ENCODE results near the gene POLR3F. TPM values are rescaled to one million over a fixed set of nuclear protein-coding genes. Genes with fewer than 3 reads are reported as not detected.

The POLR3F gene, protein sequence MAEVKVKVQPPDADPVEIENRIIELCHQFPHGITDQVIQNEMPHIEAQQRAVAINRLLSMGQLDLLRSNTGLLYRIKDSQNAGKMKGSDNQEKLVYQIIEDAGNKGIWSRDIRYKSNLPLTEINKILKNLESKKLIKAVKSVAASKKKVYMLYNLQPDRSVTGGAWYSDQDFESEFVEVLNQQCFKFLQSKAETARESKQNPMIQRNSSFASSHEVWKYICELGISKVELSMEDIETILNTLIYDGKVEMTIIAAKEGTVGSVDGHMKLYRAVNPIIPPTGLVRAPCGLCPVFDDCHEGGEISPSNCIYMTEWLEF
- total RNA-seq (ENCODE audit: low replicate concordance) = 8.5 and 10.7 TPM in 2 replicates
- long read RNA-seq, transcript POLR3F-201 (9 exons, 2,416 nt) = major isoform, 59 of 71 reads
- long read RNA-seq, partial matches to known transcripts = 2 of 71 reads
- long read RNA-seq, other reads (novel, unspliced or antisense) = 10 of 71 reads

DNA sequence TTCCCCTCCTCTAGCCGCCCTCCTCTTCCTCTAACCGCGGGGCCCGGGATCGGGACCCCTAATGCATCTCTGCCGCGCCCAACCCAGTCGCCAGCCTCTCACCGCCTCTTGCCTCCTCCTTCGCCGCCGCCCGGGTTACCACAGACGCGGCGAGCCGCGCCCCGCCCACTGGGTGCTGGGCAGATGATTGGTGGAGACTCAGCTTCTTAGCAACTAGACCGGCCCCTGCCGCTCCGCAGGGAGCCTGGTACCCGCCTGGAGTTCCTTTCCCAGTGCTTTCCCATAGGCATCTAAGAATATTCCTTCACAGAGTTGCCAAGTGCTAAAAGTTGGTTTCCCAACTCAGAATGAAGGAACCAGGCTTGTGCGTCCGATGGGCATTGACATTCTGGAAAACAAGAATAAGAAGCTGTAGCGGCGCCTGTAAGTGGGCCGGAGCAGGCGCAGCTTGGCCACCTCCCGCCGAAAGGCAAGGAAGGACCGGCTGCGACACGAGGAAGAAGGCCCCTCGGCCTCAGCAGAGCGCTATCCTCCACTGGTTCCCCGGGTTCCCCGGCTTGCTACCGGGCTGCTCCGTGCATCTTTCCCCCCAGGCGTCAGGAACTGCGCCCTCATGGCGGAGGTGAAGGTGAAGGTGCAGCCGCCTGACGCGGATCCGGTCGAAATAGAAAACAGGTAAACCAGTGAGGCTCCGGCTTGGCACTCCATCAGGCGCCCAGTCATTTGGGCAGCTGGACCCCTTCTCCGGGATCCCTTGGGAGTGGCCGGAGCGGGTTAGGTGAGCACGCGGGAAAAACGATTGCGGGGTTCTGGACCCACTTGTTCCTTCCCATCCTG, at the start of gene POLR3F, which contains the start of gene DZANK1:
POLR3F (plus strand) TSS at position 497 of the 837 bp plus-strand sequence; CDS start at position 614, 117 bp downstream.
DZANK1 (minus strand) TSS at position 137 of the 837 bp plus-strand sequence. CDS start 1,672 bp downstream, outside the sequence.
- TF ChIP-seq, protein P1, sequence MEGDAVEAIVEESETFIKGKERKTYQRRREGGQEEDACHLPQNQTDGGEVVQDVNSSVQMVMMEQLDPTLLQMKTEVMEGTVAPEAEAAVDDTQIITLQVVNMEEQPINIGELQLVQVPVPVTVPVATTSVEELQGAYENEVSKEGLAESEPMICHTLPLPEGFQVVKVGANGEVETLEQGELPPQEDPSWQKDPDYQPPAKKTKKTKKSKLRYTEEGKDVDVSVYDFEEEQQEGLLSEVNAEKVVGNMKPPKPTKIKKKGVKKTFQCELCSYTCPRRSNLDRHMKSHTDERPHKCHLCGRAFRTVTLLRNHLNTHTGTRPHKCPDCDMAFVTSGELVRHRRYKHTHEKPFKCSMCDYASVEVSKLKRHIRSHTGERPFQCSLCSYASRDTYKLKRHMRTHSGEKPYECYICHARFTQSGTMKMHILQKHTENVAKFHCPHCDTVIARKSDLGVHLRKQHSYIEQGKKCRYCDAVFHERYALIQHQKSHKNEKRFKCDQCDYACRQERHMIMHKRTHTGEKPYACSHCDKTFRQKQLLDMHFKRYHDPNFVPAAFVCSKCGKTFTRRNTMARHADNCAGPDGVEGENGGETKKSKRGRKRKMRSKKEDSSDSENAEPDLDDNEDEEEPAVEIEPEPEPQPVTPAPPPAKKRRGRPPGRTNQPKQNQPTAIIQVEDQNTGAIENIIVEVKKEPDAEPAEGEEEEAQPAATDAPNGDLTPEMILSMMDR (conservative IDR thresholded peaks at IDR 0.05) = no peak
- peak; percentile 97 for DNase-seq (ENCODE audit: extremely low spot score, unreplicated experiment)
- peak within 1 kb of the TSS; percentile 99 for H3K27ac Mint-ChIP-seq
- H3K4me1 Mint-ChIP-seq (ENCODE audit: unreplicated experiment) = peaks cover 9% of the 10 kb centered on the region
- H3K36me3 Mint-ChIP-seq = no peaks in the 10 kb centered on the region
- H3K27me3 Mint-ChIP-seq = no peaks in the 10 kb centered on the region
- H3K9me3 Mint-ChIP-seq = no peaks in the 10 kb centered on the region
- H3K4me3 Mint-ChIP-seq = peak within 1 kb of the TSS; percentile 92

DNA sequence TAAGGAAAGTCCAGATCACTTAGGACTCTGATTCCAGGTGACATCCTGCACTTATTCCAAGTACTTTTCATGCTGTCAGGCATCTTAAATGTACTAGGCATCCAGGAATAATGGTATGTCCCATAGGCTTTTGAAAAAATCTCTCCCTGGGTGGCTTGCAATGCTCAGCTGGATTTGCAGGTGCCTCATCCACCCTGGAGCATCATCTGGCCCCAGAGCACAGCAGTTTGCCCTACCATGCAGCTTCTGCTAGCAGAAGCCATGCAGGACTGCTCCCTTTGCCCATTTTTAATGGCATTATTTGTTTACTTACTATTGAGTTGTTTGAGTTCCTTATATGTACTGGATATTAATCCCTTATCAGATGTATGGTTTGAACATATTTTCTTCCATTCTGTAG, 45.6 kb upstream of the POLR3F start:
- DNase-seq (ENCODE audit: extremely low spot score, unreplicated experiment) = no peak
- H3K27me3 Mint-ChIP-seq = no peaks in the 10 kb centered on the region
- TF ChIP-seq, protein P1 (conservative IDR thresholded peaks at IDR 0.05) = no peak

DNA sequence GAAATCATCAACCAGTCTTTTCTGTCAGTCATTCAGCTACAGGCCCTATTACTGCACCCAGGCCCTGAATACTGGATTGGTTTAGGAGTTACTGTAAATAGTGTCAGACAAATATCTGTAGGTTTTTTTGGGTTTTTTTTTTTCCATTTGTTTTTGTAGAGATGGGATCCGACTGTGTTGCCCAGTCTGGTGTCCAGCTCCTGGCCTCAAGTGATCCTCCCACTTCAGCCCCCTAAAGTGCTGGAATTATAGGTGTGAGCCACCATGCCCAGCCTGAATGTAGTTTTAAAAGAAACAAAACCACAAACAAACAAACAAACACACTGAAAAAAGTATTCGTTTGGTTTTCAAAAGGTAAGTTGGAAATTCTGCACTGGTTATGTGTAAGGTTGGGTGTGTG, 40.0 kb upstream of the POLR3F start:
- H3K4me3 Mint-ChIP-seq = no peak overlapping the region
- H3K9me3 Mint-ChIP-seq = no peaks in the 10 kb centered on the region
- no peaks in the 10 kb centered on the region for H3K36me3 Mint-ChIP-seq
- H3K27ac Mint-ChIP-seq = no peak overlapping the region
- no peaks in the 10 kb centered on the region for H3K27me3 Mint-ChIP-seq
- no peak for DNase-seq (ENCODE audit: extremely low spot score, unreplicated experiment)
- TF ChIP-seq, protein P1 (conservative IDR thresholded peaks at IDR 0.05) = no peak
- peaks cover 4% of the 10 kb centered on the region for H3K4me1 Mint-ChIP-seq (ENCODE audit: unreplicated experiment)

More for the DNA sequence above, 45.6 kb upstream of the POLR3F start:
- Mint-ChIP-seq H3K4me3 (no peak overlapping the region), H3K9me3 (no peaks in the 10 kb centered on the region), H3K4me1 (ENCODE audit: unreplicated experiment) (peaks cover 1% of the 10 kb centered on the region), H3K27ac (no peak overlapping the region), H3K36me3 (no peaks in the 10 kb centered on the region)

DNA sequence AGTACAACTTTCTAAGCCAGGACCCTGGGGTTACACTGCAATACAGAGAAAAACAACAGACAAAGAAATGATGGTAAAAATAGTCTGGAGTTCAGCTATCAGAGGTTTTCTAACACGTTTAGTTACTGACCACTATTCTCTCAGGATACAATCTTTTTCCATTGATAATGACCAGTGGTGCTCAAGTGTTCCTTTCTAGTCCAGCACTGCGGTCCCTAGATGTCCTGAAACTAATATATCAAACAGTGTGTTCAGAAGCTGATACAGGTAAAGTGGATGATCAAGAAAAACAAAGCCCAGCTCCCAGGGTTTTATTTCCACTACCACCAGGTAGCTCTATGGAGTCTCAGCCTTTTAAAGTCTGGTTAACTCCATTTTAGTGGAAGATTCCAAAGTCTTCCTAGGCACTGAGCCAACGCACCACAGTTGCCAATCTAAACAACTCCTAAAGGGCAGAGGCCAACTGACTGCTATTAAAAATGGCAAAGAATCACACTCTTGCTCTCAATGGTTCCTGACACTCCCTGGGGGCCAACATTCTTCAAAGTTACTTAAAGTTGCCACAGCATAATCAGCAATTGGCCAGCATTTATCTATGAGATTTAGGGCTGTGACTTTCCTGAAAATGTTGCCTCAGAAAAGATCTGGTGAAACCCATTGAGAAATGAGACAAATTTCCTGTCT, 38.6 kb upstream of the POLR3F start:
- peaks cover 4% of the 10 kb centered on the region for H3K4me1 Mint-ChIP-seq (ENCODE audit: unreplicated experiment)
- no peaks in the 10 kb centered on the region for H3K9me3 Mint-ChIP-seq
- H3K27me3 Mint-ChIP-seq = no peaks in the 10 kb centered on the region
- H3K27ac Mint-ChIP-seq = no peak overlapping the region
- no peaks in the 10 kb centered on the region for H3K36me3 Mint-ChIP-seq
- no peak for DNase-seq (ENCODE audit: extremely low spot score, unreplicated experiment)
- no peak overlapping the region for H3K4me3 Mint-ChIP-seq
- TF ChIP-seq, protein P1 (conservative IDR thresholded peaks at IDR 0.05) = no peak

DNA sequence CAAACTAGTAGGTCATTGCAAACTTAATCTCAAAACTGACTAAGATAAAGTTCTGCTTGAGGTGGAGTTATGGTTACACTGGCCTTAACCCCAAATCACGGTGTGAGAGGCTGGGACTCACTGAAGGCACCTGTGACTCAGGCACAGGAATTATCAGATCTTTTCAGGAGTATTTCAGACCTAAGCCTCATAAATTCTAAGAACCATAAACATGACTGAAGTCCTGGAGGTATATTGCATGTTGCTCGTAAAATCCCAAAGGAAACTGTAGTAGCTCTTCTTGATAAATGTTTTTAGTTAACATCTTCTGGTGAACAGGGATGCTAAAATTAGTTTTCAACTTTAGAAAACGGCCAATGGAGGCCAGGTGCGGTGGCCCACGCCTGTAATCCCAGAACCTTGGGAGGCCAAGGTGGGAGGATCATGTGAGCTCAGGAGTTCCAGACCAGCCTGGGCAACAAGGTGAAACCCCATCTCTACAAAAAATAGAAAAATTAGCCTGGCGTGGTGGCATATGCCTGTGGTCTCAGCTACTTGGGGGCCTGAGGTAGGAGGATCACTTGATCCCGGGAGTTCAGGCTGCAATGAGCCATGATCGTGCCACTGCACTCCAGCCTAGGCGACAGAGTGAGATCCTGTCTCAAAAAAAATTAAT, 36.9 kb upstream of the POLR3F start:
- TF ChIP-seq, protein P1 (conservative IDR thresholded peaks at IDR 0.05) = no peak
- Mint-ChIP-seq H3K4me1 (ENCODE audit: unreplicated experiment) (peaks cover 4% of the 10 kb centered on the region), H3K27me3 (no peaks in the 10 kb centered on the region), H3K4me3 (no peak overlapping the region), H3K36me3 (no peaks in the 10 kb centered on the region), H3K27ac (no peak overlapping the region), H3K9me3 (no peaks in the 10 kb centered on the region)
- no peak for DNase-seq (ENCODE audit: extremely low spot score, unreplicated experiment)
